NCI-H774 (cell line): ENCODE results near the gene CCDC91.

Experiments used
- DNase-seq: peaks from one replicate; lab custom pipeline; 2025; lab: John Stamatoyannopoulos, UW

The CCDC91 gene, protein sequence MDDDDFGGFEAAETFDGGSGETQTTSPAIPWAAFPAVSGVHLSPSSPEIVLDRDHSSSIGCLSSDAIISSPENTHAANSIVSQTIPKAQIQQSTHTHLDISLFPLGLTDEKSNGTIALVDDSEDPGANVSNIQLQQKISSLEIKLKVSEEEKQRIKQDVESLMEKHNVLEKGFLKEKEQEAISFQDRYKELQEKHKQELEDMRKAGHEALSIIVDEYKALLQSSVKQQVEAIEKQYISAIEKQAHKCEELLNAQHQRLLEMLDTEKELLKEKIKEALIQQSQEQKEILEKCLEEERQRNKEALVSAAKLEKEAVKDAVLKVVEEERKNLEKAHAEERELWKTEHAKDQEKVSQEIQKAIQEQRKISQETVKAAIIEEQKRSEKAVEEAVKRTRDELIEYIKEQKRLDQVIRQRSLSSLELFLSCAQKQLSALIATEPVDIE

DNA sequence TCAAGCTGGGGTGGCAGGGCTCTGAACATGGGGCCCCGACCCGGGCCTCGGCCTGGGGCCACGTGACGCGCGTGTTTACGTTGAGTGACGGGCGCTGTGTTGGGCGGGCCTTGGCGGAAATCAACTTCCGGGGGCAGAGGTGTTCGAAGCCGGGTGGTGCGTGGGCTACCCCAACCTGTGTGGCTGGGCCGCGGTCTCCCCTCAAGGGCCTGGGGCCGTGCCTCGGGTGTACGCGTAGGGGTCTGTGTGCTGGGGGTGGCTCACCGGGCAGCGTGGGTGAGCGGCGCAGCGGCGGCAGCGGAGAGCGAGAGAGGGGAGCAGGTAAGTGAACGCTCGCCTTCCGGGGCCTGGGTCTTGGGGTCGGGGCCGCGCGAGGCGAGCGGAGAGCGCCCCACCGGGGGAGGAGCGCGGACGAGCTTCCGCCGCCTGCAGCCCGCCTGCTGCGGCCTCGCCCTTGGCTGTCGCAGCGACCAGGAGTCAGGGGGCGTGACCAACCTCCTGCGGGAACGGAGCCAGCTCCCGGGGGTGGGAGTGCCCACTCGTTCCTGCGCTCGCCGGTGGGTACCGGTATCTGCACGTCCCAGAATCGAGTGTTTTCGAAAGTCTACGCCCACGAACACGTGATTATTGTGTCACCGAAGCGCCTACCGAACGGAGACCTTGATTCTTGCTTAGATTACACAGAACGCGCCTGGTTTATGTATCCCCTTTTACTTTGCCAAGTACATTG lies at the start of gene CCDC91:
CCDC91 (plus strand) TSS at position 136 of the 730 bp plus-strand sequence. CDS start 66,760 bp downstream, outside the sequence.
- peak; percentile 85 for DNase-seq

DNA sequence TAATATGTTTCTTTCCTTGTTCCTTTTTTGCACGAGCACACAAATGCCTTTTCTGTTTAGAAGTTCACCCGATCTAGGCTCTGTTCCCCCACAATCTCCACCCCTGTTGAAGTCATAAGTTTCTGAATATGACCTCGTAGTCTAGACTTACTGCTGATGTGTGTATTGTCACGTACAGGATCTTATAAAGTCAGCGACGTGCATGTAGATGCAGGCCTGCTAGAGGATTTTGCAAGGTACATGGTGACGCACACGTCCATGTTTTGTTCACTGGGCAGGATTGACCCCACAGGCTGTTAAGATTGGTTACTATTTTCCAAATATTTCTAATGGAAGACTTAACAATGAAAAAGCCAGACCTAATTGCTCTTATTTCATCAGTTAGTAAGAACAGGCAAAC lies 46.2 kb upstream of the CCDC91 start:
- no peak for DNase-seq

DNA sequence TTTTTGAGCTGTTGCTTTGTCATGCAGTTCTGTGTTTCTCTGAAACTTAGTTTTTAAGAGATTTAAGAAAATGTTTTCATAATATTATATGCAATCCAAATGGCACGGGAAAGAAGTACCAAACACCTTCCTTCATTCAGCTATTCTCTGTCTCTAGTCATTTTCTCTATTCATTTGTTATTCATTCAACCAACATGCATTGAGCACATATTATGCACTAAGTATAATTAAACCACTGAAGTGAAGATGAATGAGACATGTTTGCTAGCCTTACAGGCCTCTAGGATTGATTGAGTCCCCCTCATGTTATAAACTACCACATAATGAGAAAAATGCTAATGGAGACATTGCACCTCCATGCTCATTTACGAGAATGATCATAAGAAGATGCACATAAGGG lies 45.7 kb upstream of the CCDC91 start:
- no peak for DNase-seq

DNA sequence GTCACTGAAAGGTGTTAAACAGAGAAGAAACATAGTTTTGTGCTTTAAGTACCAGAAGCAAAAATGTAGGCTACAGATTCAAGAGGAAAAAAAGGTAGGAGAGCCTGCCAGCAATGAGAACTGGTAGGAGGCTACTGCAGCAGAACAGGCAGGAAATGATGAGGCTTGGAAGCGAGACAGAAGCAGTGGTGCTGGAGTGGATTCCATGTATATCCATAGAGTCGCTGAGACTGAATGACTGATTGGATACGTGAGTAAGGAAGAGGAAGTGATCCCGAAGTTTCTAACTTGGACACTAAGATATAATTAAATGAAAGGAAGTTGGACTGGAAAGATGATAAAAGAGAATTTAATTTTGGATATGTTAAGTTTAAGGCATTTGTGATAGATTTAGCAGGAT lies 45.0 kb upstream of the CCDC91 start:
- no peak for DNase-seq

DNA sequence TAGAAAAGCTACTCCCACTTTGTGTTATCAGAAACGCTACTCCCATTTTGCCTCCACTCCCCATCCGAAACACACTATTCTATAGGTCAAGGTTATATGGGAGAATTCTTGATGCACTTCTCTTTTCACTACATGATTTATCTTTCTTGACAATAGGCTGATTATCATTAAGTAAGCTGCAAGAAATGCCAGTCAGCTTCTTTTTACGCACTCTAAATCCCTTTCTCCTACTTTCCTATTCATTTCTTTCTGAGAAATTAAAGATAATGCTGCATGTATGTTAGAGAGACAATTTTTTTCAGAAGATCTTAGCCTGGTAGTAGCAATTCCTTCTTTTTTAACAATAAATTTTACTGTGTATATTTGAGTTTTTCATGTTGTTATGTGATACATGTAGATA lies 41.0 kb upstream of the CCDC91 start:
- DNase-seq, result no peak

DNA sequence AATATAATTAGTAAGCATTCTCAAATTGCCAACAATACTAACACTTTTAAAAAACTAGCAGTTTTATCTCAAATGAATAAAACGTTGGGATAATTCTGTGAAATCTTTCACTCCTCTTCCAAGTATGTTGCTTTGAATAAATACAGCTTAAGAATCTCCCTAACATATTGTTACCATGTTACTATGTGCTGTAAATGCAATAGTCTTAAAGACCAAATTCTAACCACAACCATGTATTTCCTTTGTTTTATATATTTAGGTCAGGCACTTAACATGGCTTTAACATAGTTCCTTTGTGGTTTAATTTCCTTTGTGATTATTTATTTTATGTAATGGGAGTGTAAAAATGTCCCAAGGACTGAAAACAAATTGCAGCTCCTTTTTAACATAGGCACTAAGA lies 33.9 kb upstream of the CCDC91 start:
- DNase-seq, result no peak

DNA sequence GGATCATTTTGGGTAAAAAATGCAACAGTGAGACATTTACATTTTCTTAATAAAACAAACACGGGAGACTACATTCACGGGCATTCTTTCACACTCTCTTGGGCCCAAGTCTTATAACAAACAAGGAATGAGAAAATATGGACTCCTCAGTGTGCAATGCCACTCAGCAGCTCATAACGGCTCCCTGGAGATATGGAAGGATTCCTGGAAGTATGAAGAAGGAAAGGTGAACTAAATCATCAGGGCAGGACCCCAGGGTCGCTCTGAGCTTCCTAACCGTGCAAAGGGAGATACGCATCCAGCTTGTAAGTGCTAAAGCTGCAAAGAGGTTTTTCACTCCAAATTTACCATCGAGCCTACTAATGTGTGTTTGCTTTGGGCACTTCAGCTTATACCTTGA lies 33.5 kb upstream of the CCDC91 start:
- no peak for DNase-seq

DNA sequence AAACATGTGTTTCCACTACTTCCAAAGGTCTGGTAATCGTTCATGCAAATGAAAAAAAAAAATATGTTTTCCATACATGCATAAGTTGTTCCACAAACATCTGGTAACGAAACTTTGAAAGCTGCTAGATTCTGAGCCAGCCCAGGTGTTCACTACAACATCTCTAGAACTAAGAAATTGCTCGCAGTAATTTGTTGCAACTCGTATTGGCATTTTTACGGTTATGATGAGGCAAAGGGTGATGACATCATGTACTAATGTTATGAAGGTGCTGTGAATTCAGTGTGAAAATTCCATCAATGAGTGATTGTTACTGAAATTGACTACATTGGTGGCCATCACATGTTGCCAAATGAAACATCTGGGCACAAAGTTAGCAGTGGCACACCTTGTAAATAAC lies 31.9 kb upstream of the CCDC91 start:
- no peak for DNase-seq

DNA sequence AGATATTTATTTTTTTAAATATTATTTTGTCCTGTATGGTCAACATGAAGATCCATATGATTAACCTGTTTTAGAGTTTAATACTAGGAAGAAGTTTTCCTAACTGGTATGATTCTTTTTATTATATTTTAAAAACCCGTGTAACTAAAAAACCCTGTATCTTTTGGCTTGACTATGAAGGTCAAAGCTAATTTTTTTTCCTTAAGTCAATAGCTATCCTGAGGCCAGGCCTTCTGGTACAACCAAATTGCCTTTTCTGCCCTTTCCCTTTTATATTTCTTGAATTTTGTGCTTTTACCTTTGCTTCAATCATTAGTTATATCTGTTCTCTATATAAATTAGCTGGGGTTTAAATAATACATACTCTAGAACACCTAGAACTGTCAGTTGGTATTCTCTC lies 30.6 kb upstream of the CCDC91 start:
- no peak for DNase-seq

DNA sequence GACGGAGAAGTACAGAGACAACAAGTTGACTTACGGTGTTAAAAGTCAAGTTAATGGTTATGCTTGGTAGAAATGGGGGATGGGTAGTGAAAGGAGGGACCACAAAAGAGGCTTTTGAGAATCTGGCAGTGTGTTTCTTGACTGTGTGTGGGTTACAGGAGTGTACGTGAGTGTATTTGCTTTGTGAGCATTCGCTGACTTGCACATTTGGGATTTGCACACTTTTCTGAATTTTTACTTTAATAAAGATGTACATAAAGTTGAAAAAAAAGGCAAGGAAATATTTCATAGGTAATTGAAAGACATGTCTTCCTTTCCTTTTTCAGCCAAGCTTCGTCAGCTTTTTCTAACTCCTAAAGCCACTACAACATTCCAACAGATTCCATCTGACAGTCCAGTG lies 28.6 kb upstream of the CCDC91 start:
- no peak for DNase-seq

DNA sequence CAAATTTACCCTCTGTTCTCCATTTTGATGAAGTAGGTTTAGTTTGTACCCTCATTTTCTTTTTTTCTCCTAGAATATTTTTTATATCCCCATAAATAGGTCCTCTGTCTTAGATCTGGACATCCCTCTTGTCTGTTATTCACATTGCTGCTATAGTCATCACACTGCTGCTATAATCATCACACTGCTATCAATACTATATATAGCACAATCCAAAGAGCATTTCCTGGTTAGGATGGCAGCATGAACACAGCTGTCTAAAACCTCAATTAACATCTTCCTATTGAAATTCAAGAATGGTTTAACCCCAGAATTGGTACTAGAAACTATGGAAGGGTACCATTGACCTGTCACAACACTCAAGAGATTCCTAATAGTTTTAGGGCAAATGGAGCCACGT lies 27.6 kb upstream of the CCDC91 start:
- DNase-seq, result no peak

DNA sequence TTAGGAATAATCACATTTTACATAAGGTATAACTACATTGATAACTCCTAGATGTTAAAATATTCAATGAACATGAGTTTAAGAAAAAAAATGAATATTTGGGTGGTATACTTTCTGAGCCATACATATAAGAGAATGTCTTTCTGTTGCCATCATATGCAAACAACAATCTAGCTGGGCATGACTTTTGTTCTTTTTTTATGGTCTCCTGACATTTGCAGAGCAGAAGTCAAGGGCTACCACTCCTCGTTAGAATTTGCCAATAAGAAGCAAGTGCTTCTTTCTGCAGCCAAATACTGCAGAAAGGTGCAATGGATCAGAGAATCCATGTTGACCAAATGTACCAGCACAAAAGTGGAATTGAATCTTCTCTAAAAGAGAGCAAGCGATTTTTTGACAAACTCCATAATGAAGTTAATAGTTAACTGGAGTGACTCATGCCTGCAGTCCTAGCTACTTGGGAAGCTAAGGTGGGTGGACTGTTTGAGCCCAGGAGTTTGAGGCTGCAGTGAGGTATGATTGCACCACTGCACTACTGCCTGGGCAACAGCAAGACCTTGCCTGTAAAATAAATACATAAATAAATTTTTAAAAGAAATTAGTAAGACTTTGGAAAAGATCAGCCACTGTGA lies 25.5 kb upstream of the CCDC91 start:
- DNase-seq, result no peak

DNA sequence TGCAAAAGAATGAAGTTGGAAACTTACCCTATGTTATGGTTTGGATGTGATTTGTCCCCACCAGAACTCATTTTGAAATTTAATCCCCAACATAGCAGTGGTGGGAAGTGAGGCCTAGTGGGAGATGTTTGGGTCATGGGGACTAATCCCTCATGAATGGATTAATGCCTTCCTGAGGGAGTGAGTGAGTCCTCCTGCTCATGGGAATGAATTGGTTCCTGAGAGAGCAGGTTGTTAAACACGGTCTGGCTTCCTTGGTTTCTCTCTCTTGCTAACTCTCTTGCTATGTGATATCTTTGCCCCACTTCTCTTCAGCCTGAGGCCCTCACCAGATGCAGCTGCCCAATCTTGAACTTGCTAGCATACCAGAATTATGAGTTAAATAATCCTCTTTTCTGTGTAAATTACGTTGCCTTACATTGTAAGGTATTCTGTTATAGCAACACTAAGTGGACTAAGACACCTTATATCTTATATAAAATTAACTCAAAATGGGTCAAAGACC lies 22.2 kb upstream of the CCDC91 start:
- DNase-seq, result no peak

DNA sequence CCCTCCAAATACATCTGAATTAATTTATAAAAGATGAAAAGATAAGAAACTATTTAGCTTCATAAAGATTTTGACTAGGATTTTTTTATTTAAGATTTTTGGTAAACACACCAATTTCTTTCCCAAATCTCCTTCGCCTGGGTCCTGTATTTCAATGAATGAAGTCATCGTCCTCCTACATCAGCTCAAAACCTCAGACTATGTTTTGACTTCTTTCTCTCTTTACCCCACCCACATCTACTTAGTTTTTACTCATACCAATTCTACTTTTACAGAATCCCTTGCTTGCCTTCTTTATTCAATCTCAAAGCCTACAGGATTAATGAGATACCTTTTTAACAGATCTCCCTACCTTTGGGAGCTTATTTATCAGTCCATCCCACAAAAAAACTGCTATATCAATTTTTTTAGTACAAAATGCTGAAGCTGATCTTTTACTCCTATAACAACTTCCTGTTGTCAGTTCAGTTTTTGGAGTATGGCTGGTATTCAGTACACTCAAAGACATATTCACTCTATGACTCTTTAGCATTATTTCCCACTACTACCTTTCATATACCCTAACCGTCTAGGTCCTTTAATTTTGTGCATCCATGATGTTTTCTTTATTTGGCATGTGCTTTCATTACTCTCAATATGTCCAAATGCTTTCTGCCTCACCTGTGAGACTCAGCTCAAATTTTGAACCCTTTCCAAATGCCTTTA lies 18.7 kb upstream of the CCDC91 start:
- no peak for DNase-seq

DNA sequence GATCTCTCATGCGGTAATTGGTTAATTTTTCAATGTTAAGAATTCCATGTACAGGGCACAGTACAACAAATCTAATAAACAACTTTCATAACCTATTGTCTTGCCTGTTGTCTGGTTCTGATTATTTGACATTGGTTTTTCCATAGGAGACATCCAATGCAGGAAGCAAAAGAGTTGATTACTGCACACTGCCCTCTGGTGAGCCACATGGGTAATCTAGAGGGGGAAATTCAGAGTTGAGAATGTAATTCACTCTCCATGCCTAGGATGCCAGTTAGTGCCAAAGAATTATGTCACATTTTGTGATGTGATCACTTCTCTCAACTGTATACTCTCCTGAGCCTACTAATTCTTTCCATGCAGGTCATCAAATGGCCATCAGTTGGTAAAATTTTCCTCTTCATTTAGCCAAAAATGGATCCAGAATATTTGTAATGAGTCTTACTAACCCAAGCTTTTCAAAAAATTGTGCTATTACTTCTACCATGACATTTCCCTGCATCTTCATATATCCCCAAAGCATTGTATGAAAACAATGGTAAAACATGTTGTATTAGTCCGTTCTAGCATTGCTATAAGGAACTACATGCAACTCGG lies 17.7 kb upstream of the CCDC91 start:
- peak; percentile 34 for DNase-seq

DNA sequence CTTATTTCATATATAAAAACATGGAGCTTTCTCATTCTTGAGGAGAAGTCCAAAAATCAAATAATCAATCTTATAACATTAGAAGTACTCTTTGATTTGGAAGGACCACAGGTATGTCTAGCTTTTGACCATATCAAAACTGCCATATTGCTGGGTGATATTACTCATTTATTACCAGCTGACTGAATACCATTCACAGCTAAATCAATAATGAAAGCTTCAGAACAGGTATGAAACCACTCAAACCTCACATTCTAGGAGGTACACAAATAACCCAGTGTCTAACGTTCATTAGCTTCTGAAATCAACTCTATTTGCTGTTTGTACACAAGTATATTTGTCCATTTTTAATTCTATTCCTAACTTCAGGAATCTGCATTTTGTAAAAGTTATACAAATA lies 16.8 kb upstream of the CCDC91 start:
- DNase-seq, result no peak

DNA sequence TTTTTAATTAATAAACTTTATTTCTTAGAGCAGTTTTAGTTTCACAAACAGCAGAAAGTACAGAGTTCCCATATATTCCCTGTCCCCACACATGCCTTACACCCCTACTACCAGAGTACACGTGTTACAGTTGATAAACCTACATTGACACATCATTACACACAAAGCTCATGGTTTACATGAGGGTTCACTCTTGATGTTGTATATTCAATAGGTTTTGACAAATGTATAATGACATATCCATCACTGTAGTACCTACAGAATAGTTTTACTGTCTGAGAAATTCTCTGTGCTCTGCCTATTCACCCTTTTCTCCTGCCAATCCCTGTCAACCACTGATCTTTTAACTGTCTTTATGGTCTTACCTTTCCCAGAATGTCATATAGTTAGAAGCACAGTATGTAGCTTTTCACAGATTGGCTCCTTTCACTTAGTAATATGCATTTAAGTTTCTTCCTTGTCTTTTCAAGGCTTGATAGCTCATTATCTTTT lies 15.1 kb upstream of the CCDC91 start:
- no peak for DNase-seq

DNA sequence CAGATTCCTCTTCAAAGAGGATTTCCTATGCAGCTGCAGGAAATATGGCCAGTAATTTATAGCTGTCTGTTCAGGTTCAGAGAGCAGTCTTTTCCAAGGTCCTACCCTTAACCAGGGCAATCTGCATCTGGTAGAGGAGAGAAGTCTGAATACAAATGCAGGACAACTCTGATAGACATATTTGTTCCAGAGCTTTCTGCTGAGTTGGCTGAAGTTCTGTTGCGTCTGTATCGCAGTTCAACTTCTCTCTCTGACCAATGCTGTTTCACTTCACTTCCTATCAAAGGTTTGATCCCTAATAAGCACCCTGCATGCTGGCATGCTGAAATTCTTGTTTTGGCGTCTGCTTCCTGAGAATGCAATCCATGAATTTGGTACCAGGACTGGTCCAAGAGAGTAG lies 14.0 kb upstream of the CCDC91 start:
- DNase-seq, result no peak

DNA sequence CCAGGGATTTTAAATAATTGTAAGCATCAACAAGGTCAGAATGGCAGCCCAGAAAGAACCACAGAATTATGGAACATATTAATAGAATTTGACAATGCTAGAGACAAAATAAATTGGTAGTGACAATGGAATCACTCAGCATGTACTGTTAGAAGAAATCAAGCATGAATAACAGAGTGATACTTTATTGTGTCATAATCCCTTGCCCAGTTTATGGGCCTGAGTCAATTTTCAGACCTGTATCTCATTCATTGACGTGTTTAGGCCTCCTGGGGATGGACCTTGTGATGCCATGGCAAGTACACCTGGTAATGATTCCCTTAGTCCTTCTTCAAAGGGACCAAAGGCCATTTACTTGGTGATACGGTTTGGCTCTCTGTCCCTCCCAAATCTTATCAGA lies 12.8 kb upstream of the CCDC91 start:
- DNase-seq, result no peak

DNA sequence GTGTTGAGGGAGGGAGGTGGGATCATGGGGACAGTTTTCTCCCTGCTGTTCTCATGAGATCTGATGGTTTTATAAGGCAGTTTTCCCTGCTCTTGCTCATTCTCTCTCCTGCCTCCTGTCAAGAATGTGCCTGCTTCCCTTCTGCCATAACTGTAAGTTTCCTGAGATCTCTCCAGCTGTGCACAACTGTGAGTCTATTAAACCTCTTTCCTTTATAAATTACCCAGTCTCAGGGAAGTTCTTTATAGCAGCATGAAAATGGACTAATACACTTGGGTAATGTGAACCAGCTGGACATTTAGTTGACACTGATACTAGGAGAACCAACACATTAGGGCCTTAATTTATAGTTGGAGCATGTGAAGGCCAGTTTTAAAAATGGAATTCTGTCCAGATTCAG lies 12.4 kb upstream of the CCDC91 start:
- no peak for DNase-seq

DNA sequence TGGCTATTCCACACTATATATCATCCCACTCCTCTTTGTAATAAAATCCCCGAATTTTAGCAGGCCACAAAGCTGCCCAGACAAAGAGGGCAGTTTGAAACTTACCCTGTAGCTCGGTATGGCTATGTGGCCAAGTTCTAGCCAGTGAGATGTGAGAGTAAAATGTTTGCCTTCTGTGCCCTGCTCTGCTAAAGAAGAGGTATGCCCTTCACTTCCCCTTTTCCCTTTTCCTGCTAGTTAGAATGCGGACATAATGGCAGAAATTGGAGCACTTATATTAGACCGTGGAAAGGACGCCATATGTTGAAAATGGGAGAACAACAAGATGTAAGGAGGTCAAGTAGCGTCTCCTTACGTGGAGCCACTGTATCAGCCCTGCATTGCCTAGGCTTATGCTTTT lies 11.5 kb upstream of the CCDC91 start:
- no peak for DNase-seq

DNA sequence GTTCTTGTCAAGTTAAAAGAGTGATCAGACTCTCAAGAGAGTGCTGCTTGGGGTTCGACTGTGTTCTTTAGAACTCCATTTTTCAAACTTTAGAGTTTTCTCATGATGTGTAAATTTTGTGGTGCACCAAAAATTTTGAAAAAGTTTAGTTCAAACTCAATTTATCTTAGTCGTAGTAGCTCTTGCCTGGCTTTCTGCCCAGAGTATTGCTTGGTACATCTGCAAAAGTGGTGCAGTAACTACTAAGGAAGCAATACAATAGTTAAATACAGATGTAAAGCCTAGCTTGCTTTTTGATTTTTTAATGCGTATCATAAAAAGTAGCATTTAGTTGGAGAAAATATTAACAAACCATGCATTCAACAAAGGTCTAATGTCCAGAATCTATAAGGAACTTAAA lies 9.5 kb upstream of the CCDC91 start:
- no peak for DNase-seq
